GM19239 (cell line): ENCODE data around the gene ADCY1.

Experiments used
- DNase-seq: peaks from one replicate; pipeline ENCODE4 v3.0.0; 2011; ENCODE audit warnings: low spot score; ENCODE audit not compliant: insufficient read length
- FAIRE-seq: peaks from 2 replicates; lab custom pipeline; 2011; peaks lifted over from hg19 to GRCh38; lab: Jason Lieb, UNC

ADCY1 gene

GRCh38 chr7:45591101-45591906, 17.1 kb downstream of the ADCY1 start:
- DNase-seq (no peak), FAIRE-seq (no peak)

GRCh38 chr7:45592230-45592991, 18.2 kb downstream of the ADCY1 start:
- FAIRE-seq (no peak), DNase-seq (no peak)

- DNase-seq (no peak), FAIRE-seq (no peak)
Observed at GRCh38 chr7:45593121-45593541, 19.0 kb downstream of the ADCY1 start.

- no peak for FAIRE-seq
- no peak for DNase-seq
Observed at GRCh38 chr7:45593877-45594276, 19.7 kb downstream of the ADCY1 start.

- DNase-seq = no peak
Observed at GRCh38 chr7:45594745-45595535, 20.8 kb downstream of the ADCY1 start.

GRCh38 chr7:45595809-45596664, 21.9 kb downstream of the ADCY1 start:
- no peak for DNase-seq
- no peak for FAIRE-seq

More at GRCh38 chr7:45594745-45595535, 20.8 kb downstream of the ADCY1 start:
- FAIRE-seq = no peak

- FAIRE-seq = no peak
- no peak for DNase-seq
Observed at GRCh38 chr7:45596665-45597095, 22.5 kb downstream of the ADCY1 start.

GRCh38 chr7:45597286-45597984, 23.3 kb downstream of the ADCY1 start:
- no peak for FAIRE-seq

GRCh38 chr7:45598886-45599520, 24.8 kb downstream of the ADCY1 start:
- no peak for DNase-seq

More at GRCh38 chr7:45597286-45597984, 23.3 kb downstream of the ADCY1 start:
- no peak for DNase-seq

GRCh38 chr7:45599851-45600706, 25.9 kb downstream of the ADCY1 start:
- no peak for DNase-seq
- FAIRE-seq = no peak

More at GRCh38 chr7:45598886-45599520, 24.8 kb downstream of the ADCY1 start:
- FAIRE-seq = no peak

- FAIRE-seq = no peak
- DNase-seq = no peak
Observed at GRCh38 chr7:45601094-45601493, 26.9 kb downstream of the ADCY1 start.

GRCh38 chr7:45601816-45602540, 27.8 kb downstream of the ADCY1 start:
- DNase-seq (no peak), FAIRE-seq (no peak)

GRCh38 chr7:45606050-45606449, 31.9 kb downstream of the ADCY1 start:
- DNase-seq (no peak), FAIRE-seq (no peak)

- DNase-seq = no peak
Observed at GRCh38 chr7:45606931-45607330, 32.8 kb downstream of the ADCY1 start.

GRCh38 chr7:45609180-45609579, 35.0 kb downstream of the ADCY1 start:
- DNase-seq (no peak), FAIRE-seq (no peak)

More at GRCh38 chr7:45606931-45607330, 32.8 kb downstream of the ADCY1 start:
- FAIRE-seq = no peak

- DNase-seq = no peak
- no peak for FAIRE-seq
Observed at GRCh38 chr7:45610019-45610418, 35.9 kb downstream of the ADCY1 start.
